GM18508 (cell line): ENCODE measurements around the gene SLC6A6.

Experiments
- ATAC-seq: cut with Tn5 transposase; IDR thresholded peaks from one replicate; pipeline ENCODE4 v1.9.1; 2021; ENCODE audit warnings: moderate number of reproducible peaks; ENCODE audit not compliant: insufficient read depth, unreplicated experiment

SLC6A6 gene

GRCh38 chr3:14371573-14372474, 30.6 kb upstream of the SLC6A6 start:
- no peak for ATAC-seq

DNA sequence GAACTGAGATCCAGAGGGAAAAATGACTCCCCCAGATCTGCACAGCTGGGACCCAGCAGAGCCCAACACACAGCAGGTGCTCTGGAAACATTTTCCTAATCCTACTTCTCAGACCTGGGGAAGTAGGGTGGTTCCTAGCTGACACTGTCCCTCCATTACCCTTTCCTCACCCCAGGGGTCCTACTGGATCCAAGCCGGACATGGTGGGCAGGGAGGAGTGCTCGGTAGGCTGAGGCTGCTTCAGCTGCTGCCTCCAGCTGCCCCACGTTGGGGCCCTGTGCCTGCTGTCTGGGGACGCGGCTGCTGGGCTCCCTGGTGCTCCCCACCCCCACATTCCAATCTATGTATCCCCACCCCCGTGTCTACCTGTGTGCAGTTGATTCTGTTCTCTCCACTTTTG, 29.8 kb upstream of the SLC6A6 start:
- no peak for ATAC-seq

GRCh38 chr3:14373753-14374376, 28.5 kb upstream of the SLC6A6 start:
- ATAC-seq = no peak

DNA sequence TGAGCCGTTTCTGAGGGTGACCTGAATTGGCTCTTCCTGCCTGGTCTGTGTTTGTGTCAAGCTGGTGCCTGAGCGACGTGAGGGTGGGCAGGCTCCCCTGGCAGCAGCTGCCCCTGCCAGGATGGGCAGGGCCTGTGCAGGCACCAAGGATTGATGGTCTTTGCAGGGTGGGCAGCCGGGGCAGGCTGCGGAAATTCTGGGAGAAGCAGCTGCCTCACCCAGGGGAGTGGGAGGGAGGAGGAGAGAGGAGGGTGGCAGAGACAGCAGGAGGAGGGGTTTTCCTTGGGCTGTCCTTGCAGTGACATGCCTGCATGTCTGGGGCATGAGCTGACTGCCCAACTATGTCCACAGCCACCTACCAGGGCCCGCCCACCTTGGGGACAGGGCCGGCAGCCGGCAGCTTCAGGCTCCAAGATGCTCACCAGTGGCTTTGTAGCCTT, 27.9 kb upstream of the SLC6A6 start:
- no peak for ATAC-seq

- no peak for ATAC-seq
Observed at GRCh38 chr3:14375192-14375591, 27.2 kb upstream of the SLC6A6 start.

GRCh38 chr3:14376348-14377043, 25.9 kb upstream of the SLC6A6 start:
- ATAC-seq = no peak

GRCh38 chr3:14377044-14377837, 25.2 kb upstream of the SLC6A6 start:
- no peak for ATAC-seq

DNA sequence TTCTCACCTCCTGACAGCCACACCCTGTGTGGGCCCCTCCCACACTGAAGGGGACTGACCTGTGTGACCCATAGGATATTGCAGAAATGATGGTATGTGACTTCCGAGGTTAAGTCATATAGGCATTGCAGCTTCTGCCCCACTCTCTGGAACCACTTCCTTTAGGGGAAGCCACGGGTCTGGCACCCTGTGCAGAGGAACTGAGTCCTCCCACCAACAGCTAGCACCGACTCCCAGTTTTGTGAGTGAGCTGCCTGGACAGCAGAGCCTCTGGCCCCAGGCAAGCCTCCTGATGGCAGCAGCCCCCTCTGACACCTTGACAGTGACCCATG, 24.6 kb upstream of the SLC6A6 start:
- no peak for ATAC-seq

- ATAC-seq = no peak
Observed at GRCh38 chr3:14378415-14378814, 24.0 kb upstream of the SLC6A6 start.

- ATAC-seq = no peak
Observed at GRCh38 chr3:14379843-14380242, 22.6 kb upstream of the SLC6A6 start.

GRCh38 chr3:14386254-14386653, 16.2 kb upstream of the SLC6A6 start:
- no peak for ATAC-seq

GRCh38 chr3:14388201-14388600, 14.2 kb upstream of the SLC6A6 start:
- ATAC-seq = no peak

- no peak for ATAC-seq
Observed at GRCh38 chr3:14389166-14389606, 13.2 kb upstream of the SLC6A6 start.

- no peak for ATAC-seq
Observed at GRCh38 chr3:14389716-14390115, 12.7 kb upstream of the SLC6A6 start.

GRCh38 chr3:14391033-14391432, 11.4 kb upstream of the SLC6A6 start:
- no peak for ATAC-seq

DNA sequence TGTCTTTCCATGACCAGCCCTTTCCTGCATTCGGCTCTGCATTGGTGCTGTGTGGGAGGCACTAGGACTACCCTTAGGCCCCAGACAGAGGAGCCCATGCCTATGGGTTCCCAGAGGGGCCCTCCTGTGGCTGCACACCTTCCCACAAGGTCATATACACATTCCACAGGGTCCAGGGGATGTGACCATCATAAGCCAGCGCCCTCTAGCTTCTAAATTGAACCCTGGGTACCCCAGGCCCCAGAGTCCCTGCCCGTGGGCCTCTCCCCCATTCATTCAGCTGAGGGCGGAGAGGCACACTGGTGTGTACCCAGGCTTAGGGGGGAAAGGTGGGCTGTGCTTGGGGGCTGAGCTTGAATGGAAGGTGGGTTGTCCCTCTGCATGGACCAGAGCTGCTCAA, 10.2 kb upstream of the SLC6A6 start:
- no peak for ATAC-seq

GRCh38 chr3:14392803-14393319, 9.5 kb upstream of the SLC6A6 start:
- ATAC-seq = no peak

DNA sequence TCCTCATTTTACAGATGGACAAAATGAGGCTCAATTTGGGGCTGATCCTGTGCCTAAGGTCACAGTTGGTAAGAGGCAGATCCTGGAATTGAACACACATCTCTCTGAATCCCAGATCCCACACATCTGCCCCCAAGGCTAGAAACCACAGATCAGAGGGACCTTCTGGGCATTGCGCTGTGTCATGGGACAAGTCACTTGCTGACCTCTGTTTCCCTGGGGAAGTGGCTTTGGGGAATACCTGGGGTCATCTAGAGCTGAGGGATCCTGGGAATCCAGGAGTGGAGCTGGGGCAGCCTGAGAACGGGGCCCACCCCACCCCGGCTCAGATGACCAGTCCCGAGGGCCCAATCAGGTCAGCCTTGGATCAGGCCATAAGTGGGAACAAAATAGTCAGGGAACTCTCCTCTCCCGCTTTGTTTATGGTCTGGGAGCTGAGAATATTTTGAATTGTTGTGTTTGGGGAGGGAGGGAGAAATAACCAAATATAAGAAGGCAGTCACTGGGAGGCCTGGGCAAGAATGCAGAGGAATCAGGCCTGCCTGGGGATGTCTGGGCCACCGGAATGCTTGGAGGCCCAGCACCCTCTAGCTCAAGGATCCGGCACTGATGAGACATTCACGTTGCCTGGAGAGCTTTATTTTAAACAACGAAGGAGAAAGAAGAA, 8.8 kb upstream of the SLC6A6 start:
- ATAC-seq = no peak

GRCh38 chr3:14396031-14396692, 6.2 kb upstream of the SLC6A6 start:
- ATAC-seq = no peak
